MM.1S (cell line): ENCODE data around the gene RPS28.

ENCODE experiments used
- DNase-seq: peaks from one replicate; pipeline ENCODE4 v3.0.0-alpha.2; 2015
- H2AFZ ChIP-seq: fragments of 300-600 bp; sonication (generic); 2 replicates; pipeline ENCODE4 v1.6.0; 2016; ENCODE audit warnings: antibody characterized with exemption, low read length
- H3F3A ChIP-seq: fragments of 300-600 bp; sonication (generic); 2 replicates; pipeline ENCODE4 v1.6.1; 2016; ENCODE audit warnings: mild to moderate bottlenecking, antibody characterized with exemption, low read length, moderate library complexity, mixed read lengths; ENCODE audit not compliant: insufficient read depth
- H3K27ac ChIP-seq: fragments of 300-600 bp; sonication (generic); 2 replicates; pipeline ENCODE4 v1.5.1; 2016; ENCODE audit warnings: mild to moderate bottlenecking, low read length
- H3K27me3 ChIP-seq: fragments of 300-600 bp; sonication (generic); replicated peaks from 2 replicates; pipeline ENCODE4 v1.6.0; 2016; ENCODE audit warnings: low read length; ENCODE audit not compliant: insufficient read depth
- H3K36me3 ChIP-seq: fragments of 300-600 bp; sonication (generic); replicated peaks from 2 replicates; pipeline ENCODE4 v1.6.1; 2016; ENCODE audit warnings: mild to moderate bottlenecking, low read length, mixed read lengths; ENCODE audit not compliant: insufficient read depth
- H3K4me1 ChIP-seq: fragments of 300-600 bp; sonication (generic); 2 replicates; pipeline ENCODE4 v1.6.1; 2016; ENCODE audit warnings: low read length, mixed read lengths
- H3K4me2 ChIP-seq: fragments of 300-600 bp; sonication (generic); 2 replicates; pipeline ENCODE4 v1.6.0; 2016; ENCODE audit warnings: low read depth, low read length
- H3K4me3 ChIP-seq: fragments of 300-600 bp; sonication (generic); 2 replicates; pipeline ENCODE4 v1.5.1; 2016; ENCODE audit warnings: low read length, mixed read lengths
- H3K79me2 ChIP-seq: fragments of 300-600 bp; sonication (generic); 2 replicates; pipeline ENCODE4 v1.6.1; 2016; ENCODE audit warnings: mixed run types, low read length, mixed read lengths
- H3K9ac ChIP-seq: fragments of 300-600 bp; sonication (generic); 2 replicates; pipeline ENCODE4 v1.6.1; 2016; ENCODE audit warnings: low read length, mixed read lengths
- H3K9me2 ChIP-seq: fragments of 300-600 bp; sonication (generic); replicated peaks from 2 replicates; pipeline ENCODE4 v1.6.1; 2016; ENCODE audit warnings: mild to moderate bottlenecking, low read length, mixed read lengths; ENCODE audit not compliant: insufficient read depth
- H3K9me3 ChIP-seq: fragments of 300-600 bp; sonication (generic); replicated peaks from 2 replicates; pipeline ENCODE4 v1.6.1; 2016; ENCODE audit warnings: mild to moderate bottlenecking, low read length, mixed read lengths; ENCODE audit not compliant: insufficient read depth
- H4K20me1 ChIP-seq: fragments of 300-600 bp; sonication (generic); 2 replicates; pipeline ENCODE4 v1.6.1; 2016; ENCODE audit warnings: mild to moderate bottlenecking, low read length, moderate library complexity, mixed read lengths; ENCODE audit not compliant: insufficient read depth
- CTCF ChIP-seq: fragments of 300-600 bp; sonication (generic); IDR thresholded peaks from 2 replicates; pipeline ENCODE4 v1.5.1; 2016; ENCODE audit warnings: antibody characterized with exemption, low read length, mixed read lengths
- EZH2 ChIP-seq: fragments of 300-600 bp; sonication (generic); optimal IDR thresholded peaks from 2 replicates; pipeline ENCODE3; 2017; ENCODE audit warnings: low read depth, mild to moderate bottlenecking, antibody characterized with exemption, low read length, mixed read lengths
- EZH2phosphoT487 ChIP-seq: fragments of 300-600 bp; sonication (generic); IDR thresholded peaks from 2 replicates; pipeline ENCODE4 v1.6.1; 2018; ENCODE audit warnings: antibody characterized with exemption, low read length

RPS28 gene

GRCh38 chr19:8336072-8336569 lies 14.8 kb downstream of the RPS28 start:
- no peaks in the 10 kb centered on the region; the same call in 1 of the 2 replicates for H4K20me1 ChIP-seq
- no peaks in the 10 kb centered on the region for H3K9me3 ChIP-seq
- H3K36me3 ChIP-seq, result no peaks in the 10 kb centered on the region
- peak overlapping the region; percentile 6; the same call in 1 of the 2 replicates for H3K4me2 ChIP-seq
- peaks cover 80% of the 10 kb centered on the region for H3K27me3 ChIP-seq
- no peak overlapping the region for H3K4me3 ChIP-seq
- TF ChIP-seq CTCF (no peak), EZH2 (no peak), EZH2phosphoT487 (no peak)
- no peak overlapping the region for H3K27ac ChIP-seq
- H3K9me2 ChIP-seq, result no peaks in the 10 kb centered on the region
- H3K79me2 ChIP-seq, result no peaks in the 10 kb centered on the region
- H3K9ac ChIP-seq, result no peak overlapping the region
- H3F3A ChIP-seq, result no peaks in the 10 kb centered on the region; the same call in 1 of the 2 replicates
- no peaks in the 10 kb centered on the region for H3K4me1 ChIP-seq
- no peak for DNase-seq
- H2AFZ ChIP-seq, result no peak overlapping the region

- H3K4me3 ChIP-seq, result no peak overlapping the region
- H3K27ac ChIP-seq, result no peak overlapping the region
- no peaks in the 10 kb centered on the region; the same call in 1 of the 2 replicates for H4K20me1 ChIP-seq
- no peak for TF ChIP-seq EZH2phosphoT487
- no peak for TF ChIP-seq EZH2
- no peak for TF ChIP-seq CTCF
- H3K36me3 ChIP-seq, result no peaks in the 10 kb centered on the region
- no peaks in the 10 kb centered on the region; the same call in 1 of the 2 replicates for H3F3A ChIP-seq
- no peaks in the 10 kb centered on the region for H3K4me1 ChIP-seq
- no peak overlapping the region for H3K4me2 ChIP-seq
- DNase-seq, result no peak
- no peaks in the 10 kb centered on the region for H3K9me2 ChIP-seq
- peaks cover 79% of the 10 kb centered on the region for H3K27me3 ChIP-seq
- H3K9me3 ChIP-seq, result no peaks in the 10 kb centered on the region
- H2AFZ ChIP-seq, result no peak overlapping the region
- H3K9ac ChIP-seq, result no peak overlapping the region
- H3K79me2 ChIP-seq, result no peaks in the 10 kb centered on the region
These were observed 15.4 kb downstream of the RPS28 start for GRCh38 chr19:8336660-8337059.

GRCh38 chr19:8337728-8338127 lies 16.4 kb downstream of the RPS28 start:
- Histone ChIP-seq H3F3A (no peaks in the 10 kb centered on the region; the same call in 1 of the 2 replicates), H3K9me2 (no peaks in the 10 kb centered on the region), H3K27me3 (peaks cover 86% of the 10 kb centered on the region), H4K20me1 (no peaks in the 10 kb centered on the region; the same call in 1 of the 2 replicates), H3K9ac (no peak overlapping the region), H3K9me3 (no peaks in the 10 kb centered on the region), H3K4me3 (no peak overlapping the region), H3K4me1 (no peaks in the 10 kb centered on the region), H3K27ac (no peak overlapping the region), H3K79me2 (no peaks in the 10 kb centered on the region), H3K4me2 (no peak overlapping the region), H3K36me3 (no peaks in the 10 kb centered on the region), H2AFZ (no peak overlapping the region)
- TF ChIP-seq CTCF (no peak), EZH2phosphoT487 (no peak), EZH2 (no peak)
- DNase-seq, result no peak
